ENCODE results near the gene YBX3.

- TF ChIP-seq CTCF (IDR thresholded peaks at IDR 0.05; ENCODE audit: low read depth, low read length, poor library complexity, severe bottlenecking): no peak
- TF ChIP-seq EZH2phosphoT487 (IDR thresholded peaks at IDR 0.05; ENCODE audit: borderline replicate concordance, low read length): no peak
Observed at GRCh38 chr12:10697862-10698261, 25.3 kb downstream of the YBX3 start.

Data from DOHH2 (cell line).